ENCODE results near the gene TNFRSF21. TPM values are rescaled to one million over a fixed set of nuclear protein-coding genes. Genes with fewer than 3 reads are reported as not detected.

The TNFRSF21 gene
- total and polyA plus RNA-seq, 2 donors (not counting 1 experiment from before 2014, with no cell fraction given): 0.43 to 1.2 TPM

GRCh38 chr6:47321577-47321976 lies 11.9 kb upstream of the TNFRSF21 start:
- Histone ChIP-seq H3K27ac (ENCODE audit: low read length in 2 of 2) (no peak overlapping the region), H2AFZ (ENCODE audit: insufficient read depth, low read depth, low read length, poor library complexity, severe bottlenecking) (no peak overlapping the region), H3K79me2 (ENCODE audit: control insufficient read depth, insufficient read depth, low read length) (no peaks in the 10 kb centered on the region), H3K36me3 (replicated peaks in 1 of 2; ENCODE audit: control extremely low read depth in 1 of 2, control insufficient read depth in 1 of 2, extremely low read depth in 1 of 2, insufficient read depth in 2 of 2, low read length in 1 of 2) (no peaks in the 10 kb centered on the region), H3K9ac (ENCODE audit: low read length) (no peak overlapping the region), H3K27me3 (replicated peaks in 1 of 4; ENCODE audit: control extremely low read depth in 1 of 4, control insufficient read depth in 3 of 4, insufficient read depth in 4 of 4, low read length in 3 of 4) (peaks cover 0 to 5% (median 0%) of the 10 kb centered on the region in 4 experiments), H3K4me2 (replicated peaks; ENCODE audit: low read depth, low read length, poor library complexity, severe bottlenecking) (no peak overlapping the region), H3K4me3 (ENCODE audit: control extremely low read depth in 1 of 5, extremely low read depth in 1 of 5, insufficient read depth in 1 of 5, low read depth in 2 of 5, low read length in 4 of 5) (no peak overlapping the region), H3K9me3 (ENCODE audit: control extremely low read depth in 1 of 3, control insufficient read depth in 2 of 3, insufficient read depth in 1 of 3, low read length in 2 of 3) (no peaks in the 10 kb centered on the region), H4K20me1 (ENCODE audit: control insufficient read depth, insufficient read depth, low read length, poor library complexity, severe bottlenecking) (no peaks in the 10 kb centered on the region), H3K4me1 (ENCODE audit: control insufficient read depth in 2 of 2, insufficient read depth in 2 of 2, low read length in 2 of 2) (no peaks in the 10 kb centered on the region)
- H3K27me3 Mint-ChIP-seq: peaks cover 37% of the 10 kb centered on the region
- ChIA-PET POLR2A (no interaction called here), CTCF (no interaction called here)
- DNase-seq (no peak), ATAC-seq (ENCODE audit: low read depth) (no peak)
- WGBS (ENCODE audit: insufficient coverage): 3% methylated on average over 4 of the region's 4 CpGs
- no peak for TF ChIP-seq EZH2 (IDR thresholded peaks at IDR 0.05; ENCODE audit: borderline replicate concordance, insufficient read depth, low read depth, low read length, poor library complexity, severe bottlenecking)
- TF ChIP-seq, protein P1, sequence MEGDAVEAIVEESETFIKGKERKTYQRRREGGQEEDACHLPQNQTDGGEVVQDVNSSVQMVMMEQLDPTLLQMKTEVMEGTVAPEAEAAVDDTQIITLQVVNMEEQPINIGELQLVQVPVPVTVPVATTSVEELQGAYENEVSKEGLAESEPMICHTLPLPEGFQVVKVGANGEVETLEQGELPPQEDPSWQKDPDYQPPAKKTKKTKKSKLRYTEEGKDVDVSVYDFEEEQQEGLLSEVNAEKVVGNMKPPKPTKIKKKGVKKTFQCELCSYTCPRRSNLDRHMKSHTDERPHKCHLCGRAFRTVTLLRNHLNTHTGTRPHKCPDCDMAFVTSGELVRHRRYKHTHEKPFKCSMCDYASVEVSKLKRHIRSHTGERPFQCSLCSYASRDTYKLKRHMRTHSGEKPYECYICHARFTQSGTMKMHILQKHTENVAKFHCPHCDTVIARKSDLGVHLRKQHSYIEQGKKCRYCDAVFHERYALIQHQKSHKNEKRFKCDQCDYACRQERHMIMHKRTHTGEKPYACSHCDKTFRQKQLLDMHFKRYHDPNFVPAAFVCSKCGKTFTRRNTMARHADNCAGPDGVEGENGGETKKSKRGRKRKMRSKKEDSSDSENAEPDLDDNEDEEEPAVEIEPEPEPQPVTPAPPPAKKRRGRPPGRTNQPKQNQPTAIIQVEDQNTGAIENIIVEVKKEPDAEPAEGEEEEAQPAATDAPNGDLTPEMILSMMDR (IDR thresholded peaks at IDR 0.05): no peak
- H3K4me1 Mint-ChIP-seq: no peaks in the 10 kb centered on the region
- H3K4me3 Mint-ChIP-seq: no peak overlapping the region
- intact Hi-C loops (cut with micrococcal nuclease): no loop called here
- H3K27ac Mint-ChIP-seq: no peak overlapping the region
- H3K9me3 Mint-ChIP-seq (ENCODE audit: insufficient read depth): no peaks in the 10 kb centered on the region

GRCh38 chr6:47319867-47320266 lies 10.2 kb upstream of the TNFRSF21 start:
- ChIA-PET POLR2A (no interaction called here), CTCF (interaction anchor here (0.6 kb wide), 1 partner anchor 1479 kb away, joined by 3 read pairs; no protein-coding TSS in a partner anchor)
- no peaks in the 10 kb centered on the region for H3K9me3 Mint-ChIP-seq (ENCODE audit: insufficient read depth)
- H3K4me1 Mint-ChIP-seq: no peaks in the 10 kb centered on the region
- Histone ChIP-seq H3K27me3 (replicated peaks in 1 of 4; ENCODE audit: control extremely low read depth in 1 of 4, control insufficient read depth in 3 of 4, insufficient read depth in 4 of 4, low read length in 3 of 4) (peaks cover 0 to 5% (median 0%) of the 10 kb centered on the region in 4 experiments), H3K27ac (ENCODE audit: low read length in 2 of 2) (no peak overlapping the region), H3K4me2 (replicated peaks; ENCODE audit: low read depth, low read length, poor library complexity, severe bottlenecking) (no peak overlapping the region), H3K9ac (ENCODE audit: low read length) (no peak overlapping the region), H2AFZ (ENCODE audit: insufficient read depth, low read depth, low read length, poor library complexity, severe bottlenecking) (no peak overlapping the region), H3K79me2 (ENCODE audit: control insufficient read depth, insufficient read depth, low read length) (no peaks in the 10 kb centered on the region), H4K20me1 (ENCODE audit: control insufficient read depth, insufficient read depth, low read length, poor library complexity, severe bottlenecking) (no peaks in the 10 kb centered on the region), H3K36me3 (replicated peaks in 1 of 2; ENCODE audit: control extremely low read depth in 1 of 2, control insufficient read depth in 1 of 2, extremely low read depth in 1 of 2, insufficient read depth in 2 of 2, low read length in 1 of 2) (no peaks in the 10 kb centered on the region), H3K9me3 (ENCODE audit: control extremely low read depth in 1 of 3, control insufficient read depth in 2 of 3, insufficient read depth in 1 of 3, low read length in 2 of 3) (no peaks in the 10 kb centered on the region), H3K4me3 (ENCODE audit: control extremely low read depth in 1 of 5, extremely low read depth in 1 of 5, insufficient read depth in 1 of 5, low read depth in 2 of 5, low read length in 4 of 5) (no peak overlapping the region), H3K4me1 (ENCODE audit: control insufficient read depth in 2 of 2, insufficient read depth in 2 of 2, low read length in 2 of 2) (no peaks in the 10 kb centered on the region)
- intact Hi-C loops (cut with micrococcal nuclease): no loop called here
- no peak overlapping the region for H3K4me3 Mint-ChIP-seq
- H3K27me3 Mint-ChIP-seq: peaks cover 48% of the 10 kb centered on the region
- H3K27ac Mint-ChIP-seq: no peak overlapping the region
- WGBS (ENCODE audit: insufficient coverage): 94% methylated on average over 3 of the region's 4 CpGs
- no peak for DNase-seq
- ATAC-seq (ENCODE audit: low read depth): no peak
- TF ChIP-seq, protein P1 (IDR thresholded peaks at IDR 0.05): no peak
- TF ChIP-seq EZH2 (IDR thresholded peaks at IDR 0.05; ENCODE audit: borderline replicate concordance, insufficient read depth, low read depth, low read length, poor library complexity, severe bottlenecking): no peak
